ENCODE data around the gene GALNT18.

DNA sequence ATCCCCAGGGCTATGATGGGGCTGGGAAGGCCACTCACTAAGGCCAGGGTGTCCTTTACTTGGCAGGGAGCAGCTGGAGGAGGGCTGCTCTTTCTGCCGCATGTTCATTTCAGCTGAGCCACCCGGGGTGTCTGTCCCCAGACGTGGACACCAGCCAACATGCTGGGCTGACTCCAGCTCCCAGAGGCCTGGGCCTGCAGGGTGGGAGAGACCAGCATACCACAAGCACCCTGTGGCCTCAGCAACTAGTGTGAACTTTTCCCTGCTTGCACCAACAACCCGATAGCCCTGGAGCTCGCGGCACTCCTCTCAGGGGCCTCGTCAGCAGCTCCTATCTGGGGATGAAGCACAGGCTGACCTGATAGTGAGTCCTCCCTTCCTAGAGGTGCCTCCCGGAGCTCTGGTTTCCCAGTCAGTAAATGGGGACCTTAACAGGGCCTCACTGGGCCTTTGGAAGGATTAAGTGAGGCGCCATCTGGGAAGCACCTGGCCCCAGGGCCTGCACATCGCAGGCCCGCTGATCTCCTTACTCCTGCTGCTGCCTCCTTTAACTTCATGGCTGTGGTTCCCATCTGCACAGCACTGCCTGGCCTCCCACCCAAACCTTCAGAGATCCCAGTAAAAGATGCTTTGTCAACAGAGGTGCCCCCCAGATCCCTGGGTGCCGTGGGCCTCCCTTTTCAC is 83.4 kb downstream of the GALNT18 start:
- TF ChIP-seq, protein P1, sequence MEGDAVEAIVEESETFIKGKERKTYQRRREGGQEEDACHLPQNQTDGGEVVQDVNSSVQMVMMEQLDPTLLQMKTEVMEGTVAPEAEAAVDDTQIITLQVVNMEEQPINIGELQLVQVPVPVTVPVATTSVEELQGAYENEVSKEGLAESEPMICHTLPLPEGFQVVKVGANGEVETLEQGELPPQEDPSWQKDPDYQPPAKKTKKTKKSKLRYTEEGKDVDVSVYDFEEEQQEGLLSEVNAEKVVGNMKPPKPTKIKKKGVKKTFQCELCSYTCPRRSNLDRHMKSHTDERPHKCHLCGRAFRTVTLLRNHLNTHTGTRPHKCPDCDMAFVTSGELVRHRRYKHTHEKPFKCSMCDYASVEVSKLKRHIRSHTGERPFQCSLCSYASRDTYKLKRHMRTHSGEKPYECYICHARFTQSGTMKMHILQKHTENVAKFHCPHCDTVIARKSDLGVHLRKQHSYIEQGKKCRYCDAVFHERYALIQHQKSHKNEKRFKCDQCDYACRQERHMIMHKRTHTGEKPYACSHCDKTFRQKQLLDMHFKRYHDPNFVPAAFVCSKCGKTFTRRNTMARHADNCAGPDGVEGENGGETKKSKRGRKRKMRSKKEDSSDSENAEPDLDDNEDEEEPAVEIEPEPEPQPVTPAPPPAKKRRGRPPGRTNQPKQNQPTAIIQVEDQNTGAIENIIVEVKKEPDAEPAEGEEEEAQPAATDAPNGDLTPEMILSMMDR (IDR thresholded peaks at IDR 0.05): no peak
- TF ChIP-seq POLR2A (IDR thresholded peaks at IDR 0.05): no peak

Measured in body of pancreas (tissue), 4 donors.